ENCODE measurements around the gene USP6NL.

The USP6NL gene

GRCh38 chr10:11568578-11568977, 42.9 kb downstream of the USP6NL start:
- no peak for TF ChIP-seq CTCF (IDR thresholded peaks at IDR 0.05; ENCODE audit: insufficient read depth, low read length, poor library complexity, severe bottlenecking)
- Histone ChIP-seq H3K36me3 (ENCODE audit: control insufficient read depth, insufficient read depth, low read length) (no peaks in the 10 kb centered on the region), H3K27me3 (replicated peaks; ENCODE audit: control insufficient read depth, insufficient read depth, low read length) (no peaks in the 10 kb centered on the region), H3K4me3 (replicated peaks; ENCODE audit: low read depth, low read length) (no peak overlapping the region)
- DNase-seq (ENCODE audit: extremely low read depth, insufficient read length), result no peak

GRCh38 chr10:11564741-11565140, 46.7 kb downstream of the USP6NL start:
- DNase-seq (ENCODE audit: extremely low read depth, insufficient read length), result no peak
- TF ChIP-seq CTCF (IDR thresholded peaks at IDR 0.05; ENCODE audit: insufficient read depth, low read length, poor library complexity, severe bottlenecking), result no peak
- Histone ChIP-seq H3K4me3 (replicated peaks; ENCODE audit: low read depth, low read length) (no peak overlapping the region), H3K36me3 (ENCODE audit: control insufficient read depth, insufficient read depth, low read length) (no peaks in the 10 kb centered on the region), H3K27me3 (replicated peaks; ENCODE audit: control insufficient read depth, insufficient read depth, low read length) (no peaks in the 10 kb centered on the region)

GRCh38 chr10:11563936-11564335, 47.5 kb downstream of the USP6NL start:
- H3K4me3 ChIP-seq (replicated peaks; ENCODE audit: low read depth, low read length), result no peak overlapping the region
- no peaks in the 10 kb centered on the region for H3K36me3 ChIP-seq (ENCODE audit: control insufficient read depth, insufficient read depth, low read length)
- no peaks in the 10 kb centered on the region for H3K27me3 ChIP-seq (replicated peaks; ENCODE audit: control insufficient read depth, insufficient read depth, low read length)
- no peak for DNase-seq (ENCODE audit: extremely low read depth, insufficient read length)
- TF ChIP-seq CTCF (IDR thresholded peaks at IDR 0.05; ENCODE audit: insufficient read depth, low read length, poor library complexity, severe bottlenecking), result no peak

- no peak for DNase-seq (ENCODE audit: extremely low read depth, insufficient read length)
- H3K27me3 ChIP-seq (replicated peaks; ENCODE audit: control insufficient read depth, insufficient read depth, low read length), result no peaks in the 10 kb centered on the region
- no peak overlapping the region for H3K4me3 ChIP-seq (replicated peaks; ENCODE audit: low read depth, low read length)
- H3K36me3 ChIP-seq (ENCODE audit: control insufficient read depth, insufficient read depth, low read length), result no peaks in the 10 kb centered on the region
- TF ChIP-seq CTCF (IDR thresholded peaks at IDR 0.05; ENCODE audit: insufficient read depth, low read length, poor library complexity, severe bottlenecking), result no peak
Measured at GRCh38 chr10:11562888-11563287, 48.6 kb downstream of the USP6NL start.

- Histone ChIP-seq H3K36me3 (ENCODE audit: control insufficient read depth, insufficient read depth, low read length) (no peaks in the 10 kb centered on the region), H3K4me3 (replicated peaks; ENCODE audit: low read depth, low read length) (no peak overlapping the region), H3K27me3 (replicated peaks; ENCODE audit: control insufficient read depth, insufficient read depth, low read length) (no peaks in the 10 kb centered on the region)
- TF ChIP-seq CTCF (IDR thresholded peaks at IDR 0.05; ENCODE audit: insufficient read depth, low read length, poor library complexity, severe bottlenecking), result no peak
- peak; percentile 50 for DNase-seq (ENCODE audit: extremely low read depth, insufficient read length)
Measured at GRCh38 chr10:11560076-11560709, 51.3 kb downstream of the USP6NL start.

GRCh38 chr10:11557967-11558366, 53.5 kb downstream of the USP6NL start:
- no peak overlapping the region for H3K4me3 ChIP-seq (replicated peaks; ENCODE audit: low read depth, low read length)
- no peaks in the 10 kb centered on the region for H3K36me3 ChIP-seq (ENCODE audit: control insufficient read depth, insufficient read depth, low read length)
- TF ChIP-seq CTCF (IDR thresholded peaks at IDR 0.05; ENCODE audit: insufficient read depth, low read length, poor library complexity, severe bottlenecking), result no peak
- no peak for DNase-seq (ENCODE audit: extremely low read depth, insufficient read length)
- H3K27me3 ChIP-seq (replicated peaks; ENCODE audit: control insufficient read depth, insufficient read depth, low read length), result no peaks in the 10 kb centered on the region

Data from GM06990 (cell line).